ENCODE data around the gene UMPS.

UMPS gene

DNA sequence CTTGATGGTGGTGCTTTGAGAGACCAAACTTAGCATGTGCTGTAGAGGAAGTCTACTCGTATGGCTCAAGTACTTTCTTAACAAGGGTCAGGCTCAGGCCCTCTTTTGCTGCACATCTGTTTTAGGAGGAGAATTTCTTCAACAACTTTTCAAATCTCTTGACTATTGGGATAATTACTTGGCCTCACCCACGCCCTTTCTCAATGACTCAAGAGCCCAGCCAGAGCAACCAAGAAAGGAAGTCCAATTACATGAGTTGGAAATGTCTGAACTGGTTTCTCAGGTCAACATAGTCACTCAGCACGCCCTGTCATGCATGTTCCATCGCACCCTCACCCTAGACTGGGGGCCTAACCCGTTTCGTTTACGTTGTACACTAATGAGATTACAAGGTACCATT is 44.8 kb upstream of the UMPS start:
- no peak overlapping the region for H3K27ac ChIP-seq
- peaks cover 0 to 2% (median 0%) of the 10 kb centered on the region in 4 donors for H3K4me1 ChIP-seq
- no peak for DNase-seq
- no peak overlapping the region for H3K4me3 ChIP-seq
- peaks cover 0 to 4% (median under 1%) of the 10 kb centered on the region in 3 donors for H3K36me3 ChIP-seq
- H3K9me3 ChIP-seq: no peaks in the 10 kb centered on the region
- intact Hi-C loops (cut with DNase I; ENCODE audit: low total_unique reads): no loop called here
- H3K27me3 ChIP-seq: no peaks in the 10 kb centered on the region
- TF ChIP-seq, protein P1, sequence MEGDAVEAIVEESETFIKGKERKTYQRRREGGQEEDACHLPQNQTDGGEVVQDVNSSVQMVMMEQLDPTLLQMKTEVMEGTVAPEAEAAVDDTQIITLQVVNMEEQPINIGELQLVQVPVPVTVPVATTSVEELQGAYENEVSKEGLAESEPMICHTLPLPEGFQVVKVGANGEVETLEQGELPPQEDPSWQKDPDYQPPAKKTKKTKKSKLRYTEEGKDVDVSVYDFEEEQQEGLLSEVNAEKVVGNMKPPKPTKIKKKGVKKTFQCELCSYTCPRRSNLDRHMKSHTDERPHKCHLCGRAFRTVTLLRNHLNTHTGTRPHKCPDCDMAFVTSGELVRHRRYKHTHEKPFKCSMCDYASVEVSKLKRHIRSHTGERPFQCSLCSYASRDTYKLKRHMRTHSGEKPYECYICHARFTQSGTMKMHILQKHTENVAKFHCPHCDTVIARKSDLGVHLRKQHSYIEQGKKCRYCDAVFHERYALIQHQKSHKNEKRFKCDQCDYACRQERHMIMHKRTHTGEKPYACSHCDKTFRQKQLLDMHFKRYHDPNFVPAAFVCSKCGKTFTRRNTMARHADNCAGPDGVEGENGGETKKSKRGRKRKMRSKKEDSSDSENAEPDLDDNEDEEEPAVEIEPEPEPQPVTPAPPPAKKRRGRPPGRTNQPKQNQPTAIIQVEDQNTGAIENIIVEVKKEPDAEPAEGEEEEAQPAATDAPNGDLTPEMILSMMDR (IDR thresholded peaks at IDR 0.05): no peak

DNA sequence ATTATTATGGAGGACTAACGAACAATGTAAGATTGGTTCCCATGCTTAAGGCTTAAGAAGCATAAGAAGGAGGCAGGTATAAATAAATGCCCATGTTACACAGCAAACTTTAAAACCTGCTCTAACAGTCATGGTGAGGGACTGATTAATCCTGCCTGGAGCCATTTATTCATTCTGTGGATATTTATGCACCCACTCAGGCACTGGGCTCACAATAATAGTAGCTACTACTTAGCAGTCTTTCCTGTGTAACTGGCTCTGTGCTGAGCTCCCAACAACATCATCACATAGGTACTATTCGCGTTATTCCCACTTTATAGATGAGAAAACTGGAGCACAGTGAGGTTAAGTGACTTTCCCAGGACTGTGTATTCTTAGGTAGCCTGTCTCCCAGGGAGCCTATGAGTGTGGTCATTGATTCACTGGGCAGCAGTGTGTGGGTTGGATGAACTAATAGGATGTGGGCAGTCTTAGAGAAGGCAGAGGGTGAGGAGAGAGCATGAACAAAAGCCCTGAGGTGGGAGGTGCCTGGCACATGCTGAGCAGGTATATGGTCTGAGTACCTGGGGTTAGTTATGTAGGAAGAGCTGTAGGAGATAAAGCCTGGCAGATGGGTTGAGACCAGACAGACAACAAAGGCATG is 44.1 kb upstream of the UMPS start:
- intact Hi-C loops (cut with DNase I; ENCODE audit: low total_unique reads): no loop called here
- Histone ChIP-seq H3K27me3 (no peaks in the 10 kb centered on the region), H3K36me3 (peaks cover 0 to 4% (median 0%) of the 10 kb centered on the region in 3 donors), H3K27ac (no peak overlapping the region), H3K4me1 (peaks cover 0 to 2% (median 0%) of the 10 kb centered on the region in 4 donors), H3K9me3 (no peaks in the 10 kb centered on the region), H3K4me3 (no peak overlapping the region)
- no peak for DNase-seq
- TF ChIP-seq, protein P1 (IDR thresholded peaks at IDR 0.05): no peak

DNA sequence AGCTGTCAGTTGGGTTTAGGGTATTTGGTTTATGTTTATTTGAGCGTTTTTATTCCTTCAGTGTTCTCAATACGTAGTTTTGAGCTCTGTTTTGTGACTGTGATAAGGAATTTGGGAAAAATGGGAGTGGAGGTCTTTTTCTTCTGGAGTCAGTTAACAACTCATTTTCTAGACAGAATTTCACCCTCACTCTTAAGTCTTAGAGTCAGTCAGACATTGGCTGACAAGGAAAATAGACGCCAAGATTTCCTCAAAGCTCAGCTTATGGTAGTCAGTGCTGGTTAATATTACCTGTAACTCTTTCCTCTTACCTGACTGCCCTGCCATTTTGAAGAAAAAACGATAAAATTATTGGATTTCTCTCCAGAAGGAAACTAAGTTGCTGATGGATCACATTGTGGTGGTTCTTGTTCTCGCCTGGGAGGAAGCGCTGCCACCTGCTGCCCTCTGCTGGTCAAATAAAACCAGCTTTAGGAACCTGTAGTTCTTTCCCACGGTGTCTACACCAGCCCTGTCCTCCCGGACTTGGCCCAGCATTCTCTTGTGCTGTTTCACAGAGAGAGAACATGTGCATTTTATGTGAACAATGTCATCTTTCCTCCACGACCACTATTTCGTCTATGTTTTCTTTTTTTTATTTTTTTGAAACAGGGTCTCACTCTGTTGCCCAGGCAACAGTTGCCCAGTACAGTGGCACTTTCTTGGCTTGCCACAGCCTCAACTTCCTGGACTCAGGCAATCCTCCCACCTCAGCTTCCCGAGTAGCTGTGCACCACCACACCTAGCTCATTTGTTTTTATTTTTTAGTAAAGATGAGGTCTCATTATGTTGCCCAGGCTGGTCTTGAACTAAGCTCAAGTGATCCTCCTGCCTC is 41.4 kb upstream of the UMPS start:
- no peaks in the 10 kb centered on the region for H3K27me3 ChIP-seq
- H3K36me3 ChIP-seq: no peaks in the 10 kb centered on the region
- no peaks in the 10 kb centered on the region for H3K9me3 ChIP-seq
- H3K4me3 ChIP-seq: no peak overlapping the region
- DNase-seq: peak; percentile 66 to 78
- H3K27ac ChIP-seq: no peak overlapping the region
- intact Hi-C loops (cut with DNase I; ENCODE audit: low total_unique reads): loop anchor here (2.0 kb wide), 1 partner anchor 124 kb away; no protein-coding TSS in a partner anchor
- TF ChIP-seq, protein P1 (IDR thresholded peaks at IDR 0.05): peak; percentile 76 to 86
- peaks cover 0 to 2% (median 0%) of the 10 kb centered on the region in 4 donors for H3K4me1 ChIP-seq

DNA sequence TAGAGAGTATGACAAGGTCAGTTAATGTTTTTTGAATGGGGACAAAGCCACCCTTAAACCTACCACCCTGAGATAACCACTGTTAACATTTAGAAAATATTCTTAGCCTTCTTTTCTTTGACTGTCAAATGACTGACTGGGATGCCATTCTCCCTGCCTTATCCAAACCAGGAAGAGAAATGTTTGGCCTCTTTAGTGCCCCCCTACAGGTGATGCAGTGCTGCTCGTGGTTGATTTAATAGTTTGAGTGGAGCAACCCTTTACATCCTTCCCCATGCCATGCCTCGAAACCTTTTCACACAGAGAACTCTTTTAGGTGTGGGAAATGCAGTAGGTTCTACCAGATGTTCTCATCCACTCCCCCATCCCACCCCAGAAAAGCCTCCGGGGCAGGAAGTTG is 38.7 kb upstream of the UMPS start:
- Histone ChIP-seq H3K27ac (no peak overlapping the region), H3K27me3 (no peaks in the 10 kb centered on the region), H3K4me3 (no peak overlapping the region), H3K36me3 (peaks cover 0 to 14% (median 0%) of the 10 kb centered on the region in 3 donors), H3K9me3 (no peaks in the 10 kb centered on the region), H3K4me1 (peaks cover 0 to 2% (median 0%) of the 10 kb centered on the region in 4 donors)
- no peak for DNase-seq
- intact Hi-C loops (cut with DNase I; ENCODE audit: low total_unique reads): no loop called here
- TF ChIP-seq, protein P1 (IDR thresholded peaks at IDR 0.05): no peak

DNA sequence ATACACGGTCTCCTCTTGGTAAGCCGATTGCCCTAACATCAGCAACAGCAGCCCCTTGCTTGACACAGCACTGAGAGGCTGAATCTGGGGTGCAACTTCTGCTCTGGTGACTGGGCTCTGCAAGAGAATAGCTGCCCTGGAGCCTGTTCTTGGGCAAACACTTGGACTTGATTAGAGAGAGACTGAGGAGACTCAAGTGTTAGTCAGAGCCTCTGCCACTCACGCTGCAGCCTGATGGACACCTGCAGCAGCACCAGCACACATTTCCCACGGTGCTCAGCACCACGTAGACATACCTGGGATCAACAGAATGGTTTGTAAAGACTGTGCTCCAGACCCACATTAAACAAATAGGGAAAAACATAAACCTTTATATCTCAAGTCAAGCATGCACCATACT is 35.8 kb upstream of the UMPS start:
- DNase-seq: no peak
- intact Hi-C loops (cut with DNase I; ENCODE audit: low total_unique reads): no loop called here
- Histone ChIP-seq H3K36me3 (peaks cover 0 to 18% (median 0%) of the 10 kb centered on the region in 3 donors), H3K9me3 (no peaks in the 10 kb centered on the region), H3K27ac (no peak overlapping the region), H3K27me3 (no peaks in the 10 kb centered on the region), H3K4me3 (no peak overlapping the region), H3K4me1 (no peaks in the 10 kb centered on the region)
- TF ChIP-seq, protein P1 (IDR thresholded peaks at IDR 0.05): no peak
